HG03045 (cell line): ENCODE results near the gene CATSPERZ.

Source experiments
- ATAC-seq: cut with Tn5 transposase; IDR thresholded peaks from one replicate; pipeline ENCODE4 v1.9.1; 2021; ENCODE audit warnings: mild to moderate bottlenecking, moderate library complexity; ENCODE audit not compliant: unreplicated experiment

CATSPERZ gene

GRCh38 chr11:64284048-64284961 is 15.9 kb upstream of the CATSPERZ start, which contains the start of gene BAD:
Gene BAD, minus strand, starts transcription at chr11:64284665. Its CDS starts 297 bp downstream, at chr11:64284368.
- ATAC-seq = peak; percentile 73

- ATAC-seq = peak; percentile 60
These were observed 14.9 kb upstream of the CATSPERZ start, which contains the start of gene GPR137 for GRCh38 chr11:64284962-64285884. Gene GPR137, plus strand, starts transcription at chr11:64285848. Its CDS starts 677 bp downstream, at chr11:64286525.

- ATAC-seq = no peak
These were observed 14.0 kb upstream of the CATSPERZ start for GRCh38 chr11:64285885-64286800.

DNA sequence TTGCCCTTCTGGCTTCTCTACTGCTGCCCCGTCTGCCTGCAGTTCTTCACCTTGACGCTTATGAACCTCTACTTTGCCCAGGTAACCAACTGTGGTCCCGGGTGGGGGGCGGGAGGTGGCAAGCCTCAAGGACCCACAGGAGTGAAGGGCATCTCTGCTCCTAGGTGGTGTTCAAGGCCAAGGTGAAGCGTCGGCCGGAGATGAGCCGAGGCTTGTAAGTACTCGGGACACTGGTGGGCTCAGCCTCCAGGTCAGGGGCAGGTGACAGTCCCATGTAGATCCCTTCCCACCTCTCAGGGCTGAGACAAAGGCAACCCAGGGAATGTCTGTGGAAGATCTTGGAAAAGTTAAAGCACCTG is 13.4 kb upstream of the CATSPERZ start:
- no peak for ATAC-seq

DNA sequence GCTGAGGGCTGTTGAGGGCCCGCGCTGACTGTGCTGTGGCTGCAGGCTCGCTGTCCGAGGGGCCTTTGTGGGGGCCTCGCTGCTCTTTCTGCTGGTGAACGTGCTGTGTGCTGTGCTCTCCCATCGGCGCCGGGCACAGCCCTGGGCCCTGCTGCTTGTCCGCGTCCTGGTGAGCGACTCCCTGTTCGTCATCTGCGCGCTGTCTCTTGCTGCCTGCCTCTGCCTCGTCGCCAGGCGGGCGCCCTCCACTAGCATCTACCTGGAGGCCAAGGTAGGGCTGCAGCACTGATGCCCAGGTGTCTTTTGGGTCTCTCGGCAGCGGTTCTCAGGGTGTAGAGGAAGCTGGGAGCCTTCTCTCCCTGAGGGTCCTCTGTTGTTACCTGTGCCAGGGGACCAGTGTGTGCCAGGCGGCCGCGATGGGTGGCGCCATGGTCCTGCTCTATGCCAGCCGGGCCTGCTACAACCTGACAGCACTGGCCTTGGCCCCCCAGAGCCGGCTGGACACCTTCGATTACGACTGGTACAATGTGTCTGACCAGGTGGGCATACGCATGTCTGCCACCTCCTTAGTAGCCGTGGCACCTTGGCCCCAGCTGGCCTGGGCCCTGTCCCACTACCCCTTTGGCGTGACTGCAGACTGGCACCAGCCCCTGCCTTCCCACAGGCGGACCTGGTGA is 12.3 kb upstream of the CATSPERZ start:
- ATAC-seq = no peak

DNA sequence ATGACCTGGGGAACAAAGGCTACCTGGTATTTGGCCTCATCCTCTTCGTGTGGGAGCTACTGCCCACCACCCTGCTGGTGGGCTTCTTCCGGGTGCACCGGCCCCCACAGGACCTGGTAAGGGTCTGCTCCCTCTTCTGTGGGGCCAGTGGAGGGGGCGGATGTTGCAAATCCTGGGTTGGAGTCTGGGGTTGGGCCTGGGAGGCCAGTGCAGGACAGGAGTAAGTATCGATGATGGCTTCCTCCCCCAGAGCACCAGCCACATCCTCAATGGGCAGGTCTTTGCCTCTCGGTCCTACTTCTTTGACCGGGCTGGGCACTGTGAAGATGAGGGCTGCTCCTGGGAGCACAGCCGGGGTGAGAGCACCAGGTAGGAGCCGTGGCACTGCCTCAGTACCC is 11.8 kb upstream of the CATSPERZ start:
- ATAC-seq = no peak

DNA sequence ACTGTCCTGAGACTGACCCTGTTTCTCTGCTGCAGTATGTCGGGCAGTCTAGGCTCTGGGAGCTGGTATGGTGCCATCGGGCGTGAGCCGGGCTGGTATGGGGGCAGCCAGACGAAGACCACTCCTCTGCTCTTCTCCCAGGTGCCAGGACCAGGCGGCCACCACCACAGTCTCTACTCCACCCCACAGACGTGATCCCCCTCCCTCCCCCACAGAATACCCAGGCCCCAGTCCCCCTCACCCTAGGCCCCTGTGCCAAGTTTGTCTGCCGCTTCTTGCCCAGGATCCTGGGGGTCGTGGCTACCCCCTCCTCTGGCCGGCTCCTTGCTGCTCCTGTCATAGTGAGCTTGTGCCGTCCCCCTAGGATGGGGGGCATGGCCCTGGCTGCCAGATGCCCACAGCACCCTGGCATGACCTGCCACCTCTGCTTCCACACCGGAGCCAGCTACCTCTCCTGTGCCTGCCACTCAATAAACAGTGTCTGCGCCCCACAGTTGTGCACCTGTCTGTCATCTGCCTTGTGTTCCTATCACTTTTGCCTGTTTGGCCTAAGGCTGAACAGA is 11.1 kb upstream of the CATSPERZ start:
- ATAC-seq = no peak

- ATAC-seq = no peak
These were observed 9.6 kb upstream of the CATSPERZ start for GRCh38 chr11:64290352-64291261.

GRCh38 chr11:64291262-64291751 is 8.9 kb upstream of the CATSPERZ start, which contains the start of gene KCNK4:
Gene KCNK4, plus strand, starts transcription at chr11:64291302. Its CDS starts 1,717 bp downstream, at chr11:64293019.
- no peak for ATAC-seq

DNA sequence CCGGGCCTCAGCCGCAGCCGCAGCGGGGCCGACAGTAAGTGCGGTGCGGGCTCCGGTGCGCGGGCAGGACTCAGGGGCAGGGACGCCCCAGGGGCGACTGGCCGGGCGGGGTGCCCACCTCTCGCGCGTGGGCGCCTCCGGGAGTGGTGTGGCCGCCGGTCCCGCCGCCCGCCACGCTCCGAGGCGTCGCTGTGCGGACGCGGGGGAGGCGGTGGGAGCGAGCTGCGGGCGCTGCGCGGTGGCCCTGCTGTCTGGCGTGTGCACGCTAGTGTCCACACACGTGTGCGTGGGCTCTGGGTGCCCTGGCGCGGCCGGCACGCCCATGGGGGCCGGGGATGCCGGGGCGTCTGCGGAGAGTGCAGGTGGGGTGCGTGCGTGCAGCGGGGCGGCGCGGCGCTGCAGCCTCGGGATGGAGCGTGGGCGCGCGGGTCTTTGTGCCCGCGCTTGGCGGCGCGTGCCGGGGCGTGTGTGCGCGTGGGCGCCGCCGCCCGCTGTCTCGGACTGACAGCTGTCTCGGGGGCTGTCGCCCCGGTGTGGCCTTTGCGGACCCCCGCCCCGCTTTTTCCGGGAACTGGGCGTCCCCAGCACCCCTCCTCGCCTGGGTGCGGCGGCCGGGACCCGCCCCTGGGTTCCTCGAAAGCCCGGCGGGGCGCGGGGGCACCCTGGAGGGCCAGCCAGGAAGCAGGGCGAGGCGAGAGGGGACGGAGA is 8.3 kb upstream of the CATSPERZ start:
- no peak for ATAC-seq

- no peak for ATAC-seq
These were observed 7.5 kb upstream of the CATSPERZ start for GRCh38 chr11:64292460-64293254.

GRCh38 chr11:64294774-64295173 is 5.4 kb upstream of the CATSPERZ start:
- ATAC-seq = no peak

- ATAC-seq = no peak
These were observed 4.4 kb upstream of the CATSPERZ start for GRCh38 chr11:64295760-64296159.

- no peak for ATAC-seq
These were observed 3.9 kb upstream of the CATSPERZ start for GRCh38 chr11:64296236-64296635.

GRCh38 chr11:64296830-64297698 is 3.1 kb upstream of the CATSPERZ start:
- no peak for ATAC-seq
